GM12878 (cell line): ENCODE results near the gene TMEM131L. TPM values are rescaled to one million over a fixed set of nuclear protein-coding genes. Genes with fewer than 3 reads are reported as not detected.
A peak's percentile ranks its signal among the peaks of the same experiment; 100 is the strongest.

Experiments used
- BACH1 ChIP-seq: fragments of 450-650 bp; IDR thresholded peaks from 2 replicates; pipeline ENCODE4 v1.6.1; 2017; ENCODE audit warnings: mild to moderate bottlenecking, borderline replicate concordance
- CTCF ChIP-seq, 3 experiments: IDR thresholded peaks in 2 of 3; conservative IDR thresholded peaks in 1 of 3; 2 replicates each; pipeline ENCODE4 v1.5.1; 2011; ENCODE audit warnings: low read depth in 3 of 3, low read length in 3 of 3, mild to moderate bottlenecking in 3 of 3, control low read depth in 2 of 3, moderate library complexity in 2 of 3, inconsistent platforms in 1 of 3, mixed read lengths in 1 of 3; ENCODE audit not compliant: control insufficient read depth in 2 of 3, insufficient read depth in 1 of 3; ENCODE audit errors: extremely low read depth in 1 of 3
- EGR1 ChIP-seq, 2 experiments: IDR thresholded peaks; 1 replicate in 1 of 2; 2 replicates in 1 of 2; pipeline ENCODE4 v1.6.1; 2011 to 2012; ENCODE audit warnings: low read depth in 2 of 2, low read length in 2 of 2, borderline replicate concordance in 1 of 2, mild to moderate bottlenecking in 1 of 2, moderate library complexity in 1 of 2
- GATAD2B ChIP-seq: fragments of 450-650 bp; conservative IDR thresholded peaks from 2 replicates; pipeline ENCODE4 v1.6.1; 2017; ENCODE audit warnings: low read depth, mild to moderate bottlenecking, moderate library complexity
- HCFC1 ChIP-seq: fragments of 150-350 bp; IDR thresholded peaks from 2 replicates; pipeline ENCODE4 v1.6.1; 2014; ENCODE audit warnings: low read length
- IRF4 ChIP-seq: IDR thresholded peaks from 2 replicates; pipeline ENCODE4 v1.6.1; 2011; ENCODE audit warnings: low read depth, low read length
- MEF2B ChIP-seq: fragments of 450-650 bp; IDR thresholded peaks from 2 replicates; pipeline ENCODE4 v1.6.1; 2018; ENCODE audit warnings: mild to moderate bottlenecking, moderate library complexity; ENCODE audit not compliant: partially characterized antibody, poor library complexity, severe bottlenecking
- POLR2A ChIP-seq: IDR thresholded peaks from 2 replicates; pipeline ENCODE4 v1.6.1; 2011; ENCODE audit warnings: low read depth, mild to moderate bottlenecking, low read length
- RAD21 ChIP-seq: IDR thresholded peaks from 2 replicates; pipeline ENCODE4 v1.6.1; 2011; ENCODE audit warnings: mild to moderate bottlenecking, low read depth, low read length, moderate library complexity; ENCODE audit not compliant: insufficient read depth
- RAD51 ChIP-seq: fragments of 450-650 bp; IDR thresholded peaks from 2 replicates; pipeline ENCODE4 v1.6.1; 2016; ENCODE audit warnings: moderate library complexity, mild to moderate bottlenecking, inconsistent platforms
- RCOR1 ChIP-seq: conservative IDR thresholded peaks from 2 replicates; pipeline ENCODE4 v1.6.1; 2012; ENCODE audit warnings: low read depth, low read length, improper control_type of control experiment
- RUNX3 ChIP-seq: IDR thresholded peaks from 2 replicates; pipeline ENCODE4 v1.6.1; 2012; ENCODE audit warnings: low read length, inconsistent platforms
- SMAD5 ChIP-seq: IDR thresholded peaks from 2 replicates; pipeline ENCODE4 v1.6.1; 2016; ENCODE audit warnings: antibody characterized with exemption, low read depth
- SREBF2 ChIP-seq: IDR thresholded peaks from 2 replicates; pipeline ENCODE4 v1.6.1; 2012; ENCODE audit warnings: mild to moderate bottlenecking, low read length
- STAT1 ChIP-seq: fragments of 450-650 bp; conservative IDR thresholded peaks from 2 replicates; pipeline ENCODE4 v1.6.1; 2014; ENCODE audit warnings: antibody characterized with exemption, mild to moderate bottlenecking
- TCF12 ChIP-seq: IDR thresholded peaks from 2 replicates; pipeline ENCODE4 v1.6.1; 2011; ENCODE audit warnings: low read depth, mild to moderate bottlenecking, low read length
- ZBED1 ChIP-seq: IDR thresholded peaks from 2 replicates; pipeline ENCODE4 v1.6.1; 2016; ENCODE audit warnings: borderline replicate concordance
- ZNF207 ChIP-seq: fragments of 450-650 bp; IDR thresholded peaks from 2 replicates; pipeline ENCODE4 v1.6.1; 2014; ENCODE audit warnings: antibody characterized with exemption, mild to moderate bottlenecking, borderline replicate concordance
- ZNF24 ChIP-seq: fragments of 450-650 bp; IDR thresholded peaks from 2 replicates; pipeline ENCODE4 v1.6.1; 2017; ENCODE audit warnings: antibody characterized with exemption, mild to moderate bottlenecking
- polyA plus RNA-seq, 11 experiments: library from polyadenylated mRNA; depleted of rRNA in 4 of 11; unstranded in 6 of 11; stranded (reverse) in 5 of 11; fragments of >200 nt; fragmentation: Nextera tagmentation in 4 of 11; fragmentation: Illumina TruSeq in 1 of 11; extraction: Ambion mirVana in 4 of 11; extraction: Trizol in 1 of 11; gene quantifications; 1 replicate in 1 of 11; 2 replicates in 10 of 11; pipeline versions ENCODE4 v1.2.1 to v1.2.3, GENCODE V29; 2011 to 2016; ENCODE audit warnings: inconsistent platforms in 2 of 11, missing spikeins in 2 of 11, low read depth in 1 of 11
- total RNA-seq, 4 experiments: library from RNA; depleted of rRNA in 3 of 4; stranded (reverse); fragments of >200 nt in 3 of 4; fragmentation: Illumina TruSeq in 1 of 4; extraction: Trizol in 1 of 4; gene quantifications; 2 replicates each; pipeline versions ENCODE4 v1.2.1 to v1.2.3, GENCODE V29; 2013 to 2021
- TF ChIP-seq, protein P1 (sequence below): IDR thresholded peaks from 2 replicates; pipeline ENCODE4 v1.6.1; 2012; ENCODE audit warnings: low read depth, low read length, improper control_type of control experiment
- TF ChIP-seq, protein P2 (sequence below): fragments of 150-350 bp; IDR thresholded peaks from 2 replicates; pipeline ENCODE4 v1.6.1; 2014; ENCODE audit warnings: mild to moderate bottlenecking, low read depth, low read length
- TF ChIP-seq, protein P3 (sequence below): fragments of 450-650 bp; IDR thresholded peaks from 2 replicates; pipeline ENCODE4 v1.6.1; 2017; ENCODE audit warnings: mild to moderate bottlenecking, moderate library complexity

Gene TMEM131L
- total and polyA plus RNA-seq, 10 of the 15 experiments (the other 5 are each of a cell fraction or from before 2014, with no cell fraction given) = 8.5 to 101 (median 74.4) TPM

DNA sequence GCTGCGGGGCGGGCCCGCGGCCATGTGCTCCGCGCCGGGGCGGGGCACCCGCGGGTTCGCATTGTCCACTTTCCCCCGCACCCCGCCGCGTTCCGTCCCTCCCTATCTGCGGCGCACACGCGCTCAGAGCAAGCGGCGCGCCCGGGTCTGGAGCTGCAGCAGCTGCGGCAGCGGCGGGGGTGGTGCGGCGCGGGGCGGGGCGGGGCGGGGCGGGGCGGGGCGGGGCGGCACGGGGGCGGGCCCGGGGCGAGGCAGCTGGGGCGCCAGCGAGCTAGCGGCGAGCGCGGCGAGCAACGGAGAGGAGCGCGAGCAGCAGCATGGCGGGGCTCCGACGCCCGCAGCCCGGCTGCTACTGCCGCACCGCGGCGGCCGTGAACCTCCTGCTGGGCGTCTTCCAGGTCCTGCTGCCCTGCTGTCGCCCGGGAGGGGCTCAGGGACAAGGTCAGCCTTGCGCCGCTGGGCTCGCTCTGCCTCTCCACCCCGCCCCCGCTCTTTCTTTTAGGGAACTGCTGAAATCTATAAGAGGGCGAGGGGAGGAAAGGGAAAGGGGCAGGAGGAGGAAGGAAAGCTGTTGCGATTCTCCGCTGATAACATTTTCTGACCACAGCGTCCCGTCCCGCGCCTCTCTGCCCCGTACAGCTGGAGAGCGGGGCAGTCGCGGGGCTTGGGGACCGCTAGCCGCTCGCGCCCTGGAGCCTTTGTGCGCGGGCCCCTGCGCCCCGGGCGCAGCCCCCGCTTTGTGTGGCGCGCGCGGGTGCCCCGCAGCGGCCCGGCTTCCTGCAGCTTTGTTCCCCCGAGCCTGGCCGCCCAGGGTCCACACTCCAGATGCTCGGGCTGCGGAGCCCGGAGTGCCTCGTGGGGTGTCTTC, at the start of gene TMEM131L (continued):
- TF ChIP-seq, protein P1, sequence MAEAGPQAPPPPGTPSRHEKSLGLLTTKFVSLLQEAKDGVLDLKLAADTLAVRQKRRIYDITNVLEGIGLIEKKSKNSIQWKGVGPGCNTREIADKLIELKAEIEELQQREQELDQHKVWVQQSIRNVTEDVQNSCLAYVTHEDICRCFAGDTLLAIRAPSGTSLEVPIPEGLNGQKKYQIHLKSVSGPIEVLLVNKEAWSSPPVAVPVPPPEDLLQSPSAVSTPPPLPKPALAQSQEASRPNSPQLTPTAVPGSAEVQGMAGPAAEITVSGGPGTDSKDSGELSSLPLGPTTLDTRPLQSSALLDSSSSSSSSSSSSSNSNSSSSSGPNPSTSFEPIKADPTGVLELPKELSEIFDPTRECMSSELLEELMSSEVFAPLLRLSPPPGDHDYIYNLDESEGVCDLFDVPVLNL = no peak
- TF ChIP-seq RCOR1 = no peak
- TF ChIP-seq EGR1 (IDR thresholded peaks at IDR 0.05; ENCODE audit: borderline replicate concordance in 1 of 2, low read depth in 2 of 2, low read length in 2 of 2) = peak in 1 of 2 experiments; percentile 73; a peak in 2 of 3 replicates
- no peak for TF ChIP-seq IRF4
- TF ChIP-seq, protein P2, sequence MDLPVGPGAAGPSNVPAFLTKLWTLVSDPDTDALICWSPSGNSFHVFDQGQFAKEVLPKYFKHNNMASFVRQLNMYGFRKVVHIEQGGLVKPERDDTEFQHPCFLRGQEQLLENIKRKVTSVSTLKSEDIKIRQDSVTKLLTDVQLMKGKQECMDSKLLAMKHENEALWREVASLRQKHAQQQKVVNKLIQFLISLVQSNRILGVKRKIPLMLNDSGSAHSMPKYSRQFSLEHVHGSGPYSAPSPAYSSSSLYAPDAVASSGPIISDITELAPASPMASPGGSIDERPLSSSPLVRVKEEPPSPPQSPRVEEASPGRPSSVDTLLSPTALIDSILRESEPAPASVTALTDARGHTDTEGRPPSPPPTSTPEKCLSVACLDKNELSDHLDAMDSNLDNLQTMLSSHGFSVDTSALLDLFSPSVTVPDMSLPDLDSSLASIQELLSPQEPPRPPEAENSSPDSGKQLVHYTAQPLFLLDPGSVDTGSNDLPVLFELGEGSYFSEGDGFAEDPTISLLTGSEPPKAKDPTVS = no peak
- TF ChIP-seq POLR2A = peak; percentile 93
- TF ChIP-seq SMAD5 = no peak
- TF ChIP-seq HCFC1 = no peak
- peak in 2 of 3 experiments; percentile 35 to 40; a peak in 3 of 6 replicates for TF ChIP-seq CTCF (IDR thresholded peaks at IDR 0.05 in 2 of 3, conservative IDR thresholded peaks at IDR 0.05 in 1 of 3; ENCODE audit: control insufficient read depth in 2 of 3, extremely low read depth in 1 of 3, insufficient read depth in 1 of 3, low read depth in 3 of 3, low read length in 3 of 3)
- TF ChIP-seq TCF12 = peak; percentile 62; the same call in 1 of the 2 replicates
- TF ChIP-seq STAT1 = no peak
- TF ChIP-seq RAD51 = no peak
- TF ChIP-seq MEF2B = no peak
- no peak for TF ChIP-seq SREBF2
- TF ChIP-seq BACH1 = peak; percentile 8; the same call in 1 of the 2 replicates
- TF ChIP-seq GATAD2B = no peak; the same call in none of the 2 replicates
- TF ChIP-seq RUNX3 = no peak
- TF ChIP-seq RAD21 = no peak; the same call in 1 of the 2 replicates
- no peak for TF ChIP-seq ZNF24
- TF ChIP-seq, protein P3, sequence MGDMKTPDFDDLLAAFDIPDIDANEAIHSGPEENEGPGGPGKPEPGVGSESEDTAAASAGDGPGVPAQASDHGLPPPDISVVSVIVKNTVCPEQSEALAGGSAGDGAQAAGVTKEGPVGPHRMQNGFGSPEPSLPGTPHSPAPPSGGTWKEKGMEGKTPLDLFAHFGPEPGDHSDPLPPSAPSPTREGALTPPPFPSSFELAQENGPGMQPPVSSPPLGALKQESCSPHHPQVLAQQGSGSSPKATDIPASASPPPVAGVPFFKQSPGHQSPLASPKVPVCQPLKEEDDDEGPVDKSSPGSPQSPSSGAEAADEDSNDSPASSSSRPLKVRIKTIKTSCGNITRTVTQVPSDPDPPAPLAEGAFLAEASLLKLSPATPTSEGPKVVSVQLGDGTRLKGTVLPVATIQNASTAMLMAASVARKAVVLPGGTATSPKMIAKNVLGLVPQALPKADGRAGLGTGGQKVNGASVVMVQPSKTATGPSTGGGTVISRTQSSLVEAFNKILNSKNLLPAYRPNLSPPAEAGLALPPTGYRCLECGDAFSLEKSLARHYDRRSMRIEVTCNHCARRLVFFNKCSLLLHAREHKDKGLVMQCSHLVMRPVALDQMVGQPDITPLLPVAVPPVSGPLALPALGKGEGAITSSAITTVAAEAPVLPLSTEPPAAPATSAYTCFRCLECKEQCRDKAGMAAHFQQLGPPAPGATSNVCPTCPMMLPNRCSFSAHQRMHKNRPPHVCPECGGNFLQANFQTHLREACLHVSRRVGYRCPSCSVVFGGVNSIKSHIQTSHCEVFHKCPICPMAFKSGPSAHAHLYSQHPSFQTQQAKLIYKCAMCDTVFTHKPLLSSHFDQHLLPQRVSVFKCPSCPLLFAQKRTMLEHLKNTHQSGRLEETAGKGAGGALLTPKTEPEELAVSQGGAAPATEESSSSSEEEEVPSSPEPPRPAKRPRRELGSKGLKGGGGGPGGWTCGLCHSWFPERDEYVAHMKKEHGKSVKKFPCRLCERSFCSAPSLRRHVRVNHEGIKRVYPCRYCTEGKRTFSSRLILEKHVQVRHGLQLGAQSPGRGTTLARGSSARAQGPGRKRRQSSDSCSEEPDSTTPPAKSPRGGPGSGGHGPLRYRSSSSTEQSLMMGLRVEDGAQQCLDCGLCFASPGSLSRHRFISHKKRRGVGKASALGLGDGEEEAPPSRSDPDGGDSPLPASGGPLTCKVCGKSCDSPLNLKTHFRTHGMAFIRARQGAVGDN = 0 out of 2 replicates have a peak, but pooled peaks have one; percentile 16
- no peak for TF ChIP-seq ZNF207
- TF ChIP-seq ZBED1 = no peak
